HG02852 (cell line): Measurements from ENCODE around the gene PCSK9.
"Not testable (repeated sequence)": the region's sequence is repeated elsewhere in the genome, so short reads cannot be mapped to it uniquely, and the experiment has no call there.

Experiments
- ATAC-seq: cut with Tn5 transposase; IDR thresholded peaks from one replicate; pipeline ENCODE4 v1.9.1; 2021; ENCODE audit warnings: mild to moderate bottlenecking, moderate library complexity; ENCODE audit not compliant: unreplicated experiment

The PCSK9 gene

DNA sequence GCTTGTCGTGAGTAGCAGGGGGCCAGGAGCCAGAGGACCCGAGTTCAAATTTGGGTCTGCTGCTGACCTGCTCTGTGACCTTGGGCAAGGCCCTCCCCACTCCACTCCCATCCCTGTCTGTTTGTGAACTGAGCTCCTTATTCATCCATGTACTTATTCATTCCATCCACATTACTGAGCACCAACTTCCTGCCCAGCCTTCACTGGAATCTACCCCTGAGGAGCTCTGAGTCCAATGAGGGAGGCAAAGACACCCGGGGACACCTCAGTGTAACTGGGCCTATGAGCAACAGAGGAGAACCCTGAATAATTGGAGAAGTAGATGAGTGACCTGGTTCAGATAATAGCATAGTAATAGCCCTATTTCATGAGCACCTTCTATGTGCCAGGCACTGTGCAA, 31.7 kb upstream of the PCSK9 start:
- ATAC-seq = no peak

GRCh38 chr1:55010194-55010886, 29.0 kb upstream of the PCSK9 start:
- ATAC-seq = no peak

- no peak for ATAC-seq
Observed at GRCh38 chr1:55010887-55011217, 28.5 kb upstream of the PCSK9 start.

DNA sequence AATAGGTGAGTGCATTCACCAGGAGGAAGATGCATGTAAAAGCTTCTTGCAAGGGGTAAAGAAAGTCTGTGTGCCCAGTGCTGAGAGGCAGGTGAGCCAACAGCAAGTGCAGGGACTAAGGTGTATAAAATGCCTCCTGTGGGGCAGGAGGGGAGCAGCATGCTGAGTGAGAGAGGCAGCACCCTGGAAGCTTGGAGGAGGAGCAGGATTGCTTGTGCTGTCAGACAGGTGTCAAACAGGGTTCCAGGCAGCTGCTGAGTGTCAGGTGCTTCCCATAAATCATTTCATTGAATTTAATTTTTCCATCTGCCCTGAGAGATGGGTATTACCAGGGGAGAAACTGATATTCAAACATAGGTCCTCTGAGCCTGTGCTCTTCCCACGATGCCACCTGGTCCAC, 26.7 kb upstream of the PCSK9 start:
- no peak for ATAC-seq

- ATAC-seq = no peak
Observed at GRCh38 chr1:55015123-55015522, 24.2 kb upstream of the PCSK9 start.

- no peak for ATAC-seq
Observed at GRCh38 chr1:55015731-55016620, 23.4 kb upstream of the PCSK9 start.

DNA sequence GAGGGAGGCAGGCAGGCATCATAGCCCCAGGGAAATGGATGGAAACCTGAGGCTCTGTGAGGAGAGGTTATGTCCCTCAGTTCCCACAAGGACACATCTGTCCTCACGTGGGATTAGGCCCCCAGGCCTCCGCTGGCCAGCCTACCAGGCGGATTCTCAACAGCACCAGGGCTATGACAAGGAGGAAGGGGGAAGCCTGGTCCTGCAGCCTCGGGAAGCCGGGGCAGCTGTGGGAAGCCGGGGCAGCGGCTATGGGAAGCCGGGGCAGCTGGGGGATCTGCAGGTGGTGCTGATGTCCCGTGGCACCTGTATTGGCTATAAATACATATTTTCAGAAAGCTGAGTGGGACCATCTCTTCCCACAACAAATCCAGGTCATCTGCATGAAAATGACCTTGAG, 21.0 kb upstream of the PCSK9 start:
- ATAC-seq = no peak

DNA sequence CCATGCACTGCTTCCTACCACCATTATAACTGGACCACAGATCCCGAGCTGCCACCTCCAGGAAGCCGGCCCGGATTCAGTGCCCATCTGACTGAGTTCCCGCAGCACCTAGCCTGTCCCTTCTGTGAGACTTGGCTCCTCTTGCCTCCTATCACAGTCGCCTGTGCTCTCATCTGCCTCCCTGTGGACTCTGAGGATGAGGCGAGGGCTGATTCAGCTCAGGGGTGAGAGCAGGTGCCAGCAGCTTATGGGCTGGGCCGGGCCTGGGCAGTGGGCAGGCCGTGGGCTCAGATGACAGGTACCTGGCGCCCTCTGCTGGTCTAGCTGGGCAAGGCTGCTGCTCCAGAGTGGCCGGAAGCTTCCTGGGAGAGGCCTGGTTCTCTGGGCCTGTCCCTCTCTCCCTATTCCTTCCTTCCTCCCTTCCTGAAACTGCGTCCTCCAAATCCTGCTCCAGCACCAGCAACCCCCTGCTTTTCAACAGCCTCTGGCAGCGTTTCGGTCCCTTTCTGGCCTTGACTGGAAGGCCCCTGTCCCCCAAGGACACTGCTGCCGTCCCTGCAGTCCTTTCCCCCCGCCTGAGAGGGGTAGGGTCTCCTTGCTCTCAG, 17.3 kb upstream of the PCSK9 start:
- peak; percentile 57 for ATAC-seq

DNA sequence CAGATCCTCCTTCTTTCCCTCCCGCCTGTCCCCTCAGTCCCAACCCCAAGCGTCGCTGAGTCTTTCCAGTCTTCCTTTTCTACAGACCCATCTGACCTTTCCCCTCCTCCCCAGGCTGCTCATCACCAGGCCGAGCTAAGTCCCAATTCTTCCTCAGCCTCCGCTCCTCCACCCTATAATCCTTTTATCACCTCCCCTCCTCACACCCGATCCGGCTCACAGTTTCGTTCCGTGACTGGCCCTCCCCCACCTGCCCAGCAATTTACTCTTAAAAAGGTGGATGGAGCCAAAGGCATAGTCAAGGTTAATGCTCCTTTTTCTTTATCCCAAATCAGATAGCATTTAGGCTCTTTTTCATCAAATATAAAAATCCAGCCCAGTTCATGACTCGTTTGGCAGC, 15.2 kb upstream of the PCSK9 start:
- ATAC-seq = not testable (repeated sequence)

DNA sequence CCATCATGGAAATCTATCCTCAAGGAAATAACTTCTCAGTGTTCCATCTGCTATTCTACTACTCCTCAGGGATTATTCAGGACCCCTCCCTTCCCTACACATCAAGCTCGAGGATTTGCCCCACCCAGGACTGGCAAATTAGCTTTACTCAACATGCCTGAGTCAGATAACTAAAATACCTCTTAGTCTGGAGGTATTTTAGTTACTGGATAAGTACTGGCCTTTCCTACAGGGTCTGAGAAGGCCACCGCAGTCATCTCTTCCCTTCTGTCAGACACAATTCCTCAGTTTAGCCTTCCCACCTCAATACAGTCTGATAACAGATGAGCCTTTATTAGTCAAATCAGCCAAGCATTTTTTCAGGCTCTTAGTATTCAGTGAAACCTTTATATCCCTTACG, 12.7 kb upstream of the PCSK9 start:
- not testable (repeated sequence) for ATAC-seq

- ATAC-seq = not testable (repeated sequence)
Observed at GRCh38 chr1:55031098-55031497, 8.2 kb upstream of the PCSK9 start.

DNA sequence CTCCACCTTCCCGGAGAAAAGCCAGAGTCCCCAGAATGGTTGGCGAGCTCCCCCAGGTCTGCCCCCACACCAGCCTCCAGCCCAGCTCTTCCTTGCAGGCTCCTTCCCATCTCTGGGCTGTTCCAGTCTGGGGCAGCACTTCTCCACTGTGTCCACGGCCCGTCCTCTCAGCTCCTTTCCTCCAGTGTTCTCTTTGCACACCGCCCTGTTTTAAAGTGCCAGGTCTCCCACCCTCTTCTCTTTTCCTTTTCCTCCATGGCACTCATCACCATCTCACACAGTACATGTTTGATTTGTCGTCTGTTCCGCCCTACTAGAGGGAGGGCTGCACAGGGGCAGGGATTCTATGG, 6.1 kb upstream of the PCSK9 start:
- no peak for ATAC-seq

GRCh38 chr1:55034476-55035133, 4.7 kb upstream of the PCSK9 start:
- ATAC-seq = no peak

GRCh38 chr1:55035904-55036303, 3.4 kb upstream of the PCSK9 start:
- ATAC-seq = no peak

GRCh38 chr1:55037733-55038551, 1.4 kb upstream of the PCSK9 start:
- no peak for ATAC-seq

DNA sequence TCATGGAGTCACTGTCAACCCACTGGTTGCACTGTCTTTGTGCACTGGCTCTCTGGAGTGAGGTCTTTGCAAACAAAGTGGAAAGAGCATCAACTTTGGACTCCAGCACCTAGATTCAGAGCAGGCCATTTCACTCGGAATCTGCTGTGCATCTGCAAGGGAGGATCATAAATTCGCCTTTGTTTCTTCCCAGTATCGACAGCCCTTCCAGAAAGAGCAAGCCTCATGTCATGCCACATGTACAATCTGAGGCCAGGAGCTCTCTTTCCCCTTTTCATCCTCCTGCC, 853 bp upstream of the PCSK9 start:
- no peak for ATAC-seq

GRCh38 chr1:55038974-55039341, 390 bp upstream of the PCSK9 start:
- ATAC-seq = no peak

DNA sequence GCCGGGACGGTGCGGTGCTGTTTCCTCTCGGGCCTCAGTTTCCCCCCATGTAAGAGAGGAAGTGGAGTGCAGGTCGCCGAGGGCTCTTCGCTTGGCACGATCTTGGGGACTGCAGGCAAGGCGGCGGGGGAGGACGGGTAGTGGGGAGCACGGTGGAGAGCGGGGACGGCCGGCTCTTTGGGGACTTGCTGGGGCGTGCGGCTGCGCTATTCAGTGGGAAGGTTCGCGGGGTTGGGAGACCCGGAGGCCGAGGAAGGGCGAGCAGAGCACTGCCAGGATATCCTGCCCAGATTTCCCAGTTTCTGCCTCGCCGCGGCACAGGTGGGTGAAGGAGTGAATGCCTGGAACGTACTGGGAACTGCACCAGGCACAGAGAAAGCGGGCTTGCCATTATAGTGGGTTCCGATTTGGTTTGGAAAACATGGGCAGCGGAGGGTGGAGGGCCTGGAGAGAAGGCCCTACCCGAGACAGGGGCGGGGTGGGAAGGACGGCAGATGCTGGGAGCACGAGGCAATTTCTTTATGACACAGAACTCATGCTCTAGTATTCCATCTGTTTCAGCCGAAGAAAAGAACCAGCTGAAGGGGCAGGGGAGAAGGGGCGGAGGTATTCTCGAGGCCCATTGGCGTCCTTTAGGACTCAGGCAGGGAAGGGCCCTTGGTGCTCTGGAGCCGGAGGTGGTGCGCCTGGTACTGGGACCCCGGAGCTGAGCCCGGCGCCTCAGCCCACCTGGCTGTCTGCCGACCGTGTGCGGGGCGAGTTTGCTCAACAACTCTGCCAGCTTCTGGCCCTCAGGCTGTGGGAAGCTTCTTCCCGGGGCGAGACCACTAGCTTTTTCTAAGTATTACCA, 960 bp downstream of the PCSK9 start:
- ATAC-seq = no peak

- no peak for ATAC-seq
Observed at GRCh38 chr1:55040933-55041494, 1.7 kb downstream of the PCSK9 start.

DNA sequence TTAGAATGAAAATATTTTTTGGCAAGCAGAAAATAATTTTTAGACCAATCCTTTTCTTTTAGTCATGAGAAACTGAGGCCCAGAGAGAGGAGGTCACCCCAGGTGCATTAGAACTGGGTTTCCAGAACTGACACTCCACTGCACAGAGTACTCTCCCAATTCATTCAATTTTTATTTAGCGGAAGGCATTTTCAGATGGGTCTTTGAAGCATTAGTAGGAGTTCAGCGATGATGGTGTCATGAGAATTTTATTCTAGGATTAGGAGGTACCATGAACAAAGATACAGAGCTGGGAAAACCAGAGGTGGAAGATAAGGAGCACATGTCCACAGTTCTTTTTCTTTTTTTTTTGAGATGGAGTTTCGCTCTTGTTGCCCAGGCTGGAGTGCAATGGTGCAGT, 2.3 kb downstream of the PCSK9 start:
- no peak for ATAC-seq
